Calu3 (cell line): ENCODE data around the gene DPYD. TPM values are rescaled to one million over a fixed set of nuclear protein-coding genes. Genes with fewer than 3 reads are reported as not detected.

Experiments
- BruUV-seq: library from RNA; stranded (reverse); fragments of 400-500 nt; replicated peaks from 2 replicates; lab custom pipeline; 2021; lab: Mats Ljungman, UMichigan
- CTCF ChIA-PET: fragments of 300-600 bp; sonication (Branson Sonifier 250); formaldehyde crosslinking; loops from one replicate; lab custom pipeline; 2022; ENCODE audit warnings: antibody characterized with exemption; lab: Charles Lee
- DNase-seq: peaks from one replicate; pipeline ENCODE4 v3.0.0; 2022
- H3K27ac Mint-ChIP-seq: one replicate; pipeline ENCODE4 v1.8.0; 2022; ENCODE audit warnings: mixed read lengths; ENCODE audit not compliant: unreplicated experiment
- H3K27me3 Mint-ChIP-seq: one replicate; pipeline ENCODE4 v1.8.0; 2022; ENCODE audit warnings: mixed read lengths; ENCODE audit not compliant: unreplicated experiment
- H3K36me3 Mint-ChIP-seq: one replicate; pipeline ENCODE4 v1.8.0; 2022; ENCODE audit warnings: mild to moderate bottlenecking, moderate library complexity, mixed read lengths; ENCODE audit not compliant: insufficient read depth, unreplicated experiment
- H3K4me1 Mint-ChIP-seq: one replicate; pipeline ENCODE4 v1.8.0; 2022; ENCODE audit warnings: mild to moderate bottlenecking, low read depth, mixed read lengths; ENCODE audit not compliant: unreplicated experiment
- H3K4me3 Mint-ChIP-seq: one replicate; pipeline ENCODE4 v1.8.0; 2022; ENCODE audit warnings: mild to moderate bottlenecking, low read depth, moderate library complexity, mixed read lengths; ENCODE audit not compliant: unreplicated experiment
- H3K9me3 Mint-ChIP-seq: one replicate; pipeline ENCODE4 v1.8.0; 2022; ENCODE audit warnings: low read depth, mixed read lengths; ENCODE audit not compliant: unreplicated experiment
- intact Hi-C: fragments of 100-400 bp; cut with micrococcal nuclease; formaldehyde crosslinking; loops from one replicate; pipeline ENCODE4 v1.10.0; 2022; ENCODE audit not compliant: unreplicated experiment
- total RNA-seq: library from RNA; stranded (reverse); gene quantifications from 2 replicates; pipeline ENCODE4 v1.2.3, GENCODE V29; 2022
- TF ChIP-seq, protein P1 (sequence below): fragments of 200-600 bp; IDR thresholded peaks from one replicate; pipeline ENCODE4 v1.8.0; 2022; ENCODE audit warnings: antibody characterized with exemption; ENCODE audit not compliant: unreplicated experiment

DPYD gene
- total RNA-seq, 1 experiment from 2014 or later, result 15.6 TPM

DNA sequence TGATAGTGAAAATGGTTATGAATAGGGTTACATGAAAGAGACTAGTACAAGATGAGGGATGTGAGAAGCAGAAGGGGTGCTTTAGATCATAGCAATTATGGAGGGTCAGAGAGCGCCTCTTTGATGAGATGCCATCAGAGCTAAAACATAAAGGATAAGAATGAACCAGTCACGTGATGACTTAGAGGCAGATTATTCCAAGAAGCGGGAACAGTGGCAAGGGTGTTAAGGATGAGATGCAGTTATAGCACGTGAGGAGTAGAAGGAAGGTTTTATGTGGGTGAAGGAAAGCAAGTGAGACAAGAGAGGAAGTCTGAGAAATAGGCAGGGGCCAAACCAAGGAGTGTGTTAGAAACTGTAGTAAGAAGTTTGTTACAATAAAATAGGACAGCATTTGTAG lies 360.1 kb downstream of the DPYD start:
- intact Hi-C loops, result no loop called here
- no peaks in the 10 kb centered on the region for H3K9me3 Mint-ChIP-seq
- DNase-seq, result no peak
- TF ChIP-seq, protein P1, sequence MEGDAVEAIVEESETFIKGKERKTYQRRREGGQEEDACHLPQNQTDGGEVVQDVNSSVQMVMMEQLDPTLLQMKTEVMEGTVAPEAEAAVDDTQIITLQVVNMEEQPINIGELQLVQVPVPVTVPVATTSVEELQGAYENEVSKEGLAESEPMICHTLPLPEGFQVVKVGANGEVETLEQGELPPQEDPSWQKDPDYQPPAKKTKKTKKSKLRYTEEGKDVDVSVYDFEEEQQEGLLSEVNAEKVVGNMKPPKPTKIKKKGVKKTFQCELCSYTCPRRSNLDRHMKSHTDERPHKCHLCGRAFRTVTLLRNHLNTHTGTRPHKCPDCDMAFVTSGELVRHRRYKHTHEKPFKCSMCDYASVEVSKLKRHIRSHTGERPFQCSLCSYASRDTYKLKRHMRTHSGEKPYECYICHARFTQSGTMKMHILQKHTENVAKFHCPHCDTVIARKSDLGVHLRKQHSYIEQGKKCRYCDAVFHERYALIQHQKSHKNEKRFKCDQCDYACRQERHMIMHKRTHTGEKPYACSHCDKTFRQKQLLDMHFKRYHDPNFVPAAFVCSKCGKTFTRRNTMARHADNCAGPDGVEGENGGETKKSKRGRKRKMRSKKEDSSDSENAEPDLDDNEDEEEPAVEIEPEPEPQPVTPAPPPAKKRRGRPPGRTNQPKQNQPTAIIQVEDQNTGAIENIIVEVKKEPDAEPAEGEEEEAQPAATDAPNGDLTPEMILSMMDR, result no peak
- H3K36me3 Mint-ChIP-seq, result no peaks in the 10 kb centered on the region
- BruUV-seq, result no TSS peak
- no peaks in the 10 kb centered on the region for H3K4me1 Mint-ChIP-seq
- H3K4me3 Mint-ChIP-seq, result no peak overlapping the region
- H3K27me3 Mint-ChIP-seq, result no peaks in the 10 kb centered on the region
- CTCF ChIA-PET, result no interaction called here
- no peak overlapping the region for H3K27ac Mint-ChIP-seq

DNA sequence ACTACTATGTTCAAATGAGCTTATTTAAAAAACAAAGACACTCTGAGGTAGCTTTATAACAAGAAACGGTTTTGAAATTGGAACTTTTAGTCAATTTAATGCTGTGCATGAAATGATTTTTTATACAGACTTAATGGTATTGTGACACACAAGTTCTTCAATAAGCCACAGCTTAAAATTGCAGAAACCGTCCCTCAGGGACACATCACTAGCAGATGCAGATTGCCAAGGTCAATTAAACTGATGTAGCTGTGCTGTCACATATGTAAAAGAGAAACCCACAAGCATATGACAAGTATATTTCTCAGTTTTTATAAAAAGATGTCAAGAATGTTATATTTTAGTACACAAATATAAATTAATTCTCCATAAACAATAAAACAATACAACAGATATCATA lies 366.9 kb downstream of the DPYD start:
- BruUV-seq, result no TSS peak
- intact Hi-C loops, result no loop called here
- TF ChIP-seq, protein P1, result no peak
- Mint-ChIP-seq H3K36me3 (no peaks in the 10 kb centered on the region), H3K27ac (no peak overlapping the region), H3K9me3 (no peaks in the 10 kb centered on the region), H3K27me3 (no peaks in the 10 kb centered on the region), H3K4me3 (no peak overlapping the region), H3K4me1 (no peaks in the 10 kb centered on the region)
- CTCF ChIA-PET, result no interaction called here
- no peak for DNase-seq

DNA sequence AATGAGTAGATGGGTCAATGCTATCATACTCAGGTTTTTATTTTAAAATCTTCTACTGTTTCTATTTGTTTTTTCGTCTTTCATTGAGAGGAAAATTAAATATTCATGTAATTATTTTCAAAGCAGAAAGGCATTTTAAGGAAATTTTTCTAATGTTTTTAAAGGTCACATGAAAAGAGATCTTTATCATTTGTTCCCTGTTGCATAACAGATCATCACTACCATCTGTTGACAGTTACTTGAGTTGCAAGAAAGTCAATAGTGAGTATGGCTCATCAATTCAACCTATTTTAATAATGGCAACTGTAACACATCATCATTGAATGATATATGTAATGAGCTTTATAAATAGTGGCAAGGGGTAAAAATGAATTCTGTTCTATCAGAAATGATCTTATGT lies 369.7 kb downstream of the DPYD start:
- no peak overlapping the region for H3K27ac Mint-ChIP-seq
- no peaks in the 10 kb centered on the region for H3K36me3 Mint-ChIP-seq
- DNase-seq, result no peak
- intact Hi-C loops, result no loop called here
- BruUV-seq, result no TSS peak
- CTCF ChIA-PET, result no interaction called here
- H3K4me1 Mint-ChIP-seq, result no peaks in the 10 kb centered on the region
- no peak overlapping the region for H3K4me3 Mint-ChIP-seq
- no peaks in the 10 kb centered on the region for H3K9me3 Mint-ChIP-seq
- TF ChIP-seq, protein P1, result no peak
- no peaks in the 10 kb centered on the region for H3K27me3 Mint-ChIP-seq

DNA sequence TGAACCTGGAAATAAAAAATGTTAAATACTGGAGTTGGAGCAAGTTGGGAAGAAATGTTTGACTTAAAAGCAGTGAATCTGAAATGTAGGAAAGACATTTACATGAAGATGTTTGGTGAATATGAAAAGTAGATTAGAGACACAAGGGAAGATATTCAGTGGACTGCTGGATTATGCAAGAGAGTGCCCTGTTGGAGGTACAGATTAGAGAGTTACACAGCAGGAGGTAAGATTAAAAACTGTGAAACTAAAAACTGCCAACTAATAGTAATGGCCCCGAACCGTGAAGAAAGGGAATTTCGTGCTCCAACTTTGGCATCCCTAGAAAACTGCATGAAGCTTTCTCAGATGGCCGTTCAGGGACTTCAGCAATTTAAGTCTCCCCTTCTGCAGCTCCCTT lies 375.4 kb downstream of the DPYD start:
- no peak overlapping the region for H3K27ac Mint-ChIP-seq
- H3K9me3 Mint-ChIP-seq, result no peaks in the 10 kb centered on the region
- TF ChIP-seq, protein P1, result no peak
- DNase-seq, result no peak
- H3K27me3 Mint-ChIP-seq, result no peaks in the 10 kb centered on the region
- no peaks in the 10 kb centered on the region for H3K36me3 Mint-ChIP-seq
- H3K4me1 Mint-ChIP-seq, result no peaks in the 10 kb centered on the region
- BruUV-seq, result no TSS peak
- H3K4me3 Mint-ChIP-seq, result no peak overlapping the region
- intact Hi-C loops, result no loop called here
- CTCF ChIA-PET, result no interaction called here
